ENCODE measurements around the gene NEK7.

- no peak for TF ChIP-seq CTCF (IDR thresholded peaks at IDR 0.05; ENCODE audit: low read length)
- no peak for TF ChIP-seq EZH2phosphoT487 (IDR thresholded peaks at IDR 0.05; ENCODE audit: low read length)
- no peak for TF ChIP-seq EZH2 (optimal IDR thresholded peaks at IDR 0.05; ENCODE audit: low read depth, low read length)
These were observed 169.4 kb downstream of the NEK7 start for GRCh38 chr1:198326232-198326631.
